Activated naive CD8-positive, alpha-beta T cell treated with anti-CD3 and anti-CD28 coated beads, Interleukin-2, amount 10 ng/mL, durations not matched to agents 7 days and 5 days (primary cell): ENCODE results near the gene MAPRE3. TPM values are rescaled to one million over a fixed set of nuclear protein-coding genes. Genes with fewer than 3 reads are reported as not detected.
"Not testable (repeated sequence)": the region's sequence is repeated elsewhere in the genome, so short reads cannot be mapped to it uniquely, and the experiment has no call there.

Source experiments
- ATAC-seq: fragments of 150-1000 bp; cut with Tn5 transposase; one replicate; pipeline ENCODE4 v1.10.0; 2021; ENCODE audit warnings: low read depth, moderate library complexity
- POLR2A ChIA-PET: fragments of 350-600 bp; sonication (Branson Sonifier 250); formaldehyde crosslinking; loops from one replicate; lab custom pipeline; 2021; ENCODE audit warnings: antibody characterized with exemption; lab: Charles Lee
- DNase-seq: peaks from one replicate; pipeline ENCODE4 v3.0.0; 2021
- H3K27ac Mint-ChIP-seq: one replicate; pipeline ENCODE4 v1.8.0; 2022; ENCODE audit warnings: mild to moderate bottlenecking, mixed read lengths
- H3K27me3 Mint-ChIP-seq: one replicate; pipeline ENCODE4 v1.8.0; 2022; ENCODE audit warnings: mild to moderate bottlenecking, moderate library complexity, mixed read lengths
- H3K36me3 Mint-ChIP-seq: one replicate; pipeline ENCODE4 v1.8.0; 2021; ENCODE audit warnings: mild to moderate bottlenecking, mixed read lengths
- H3K4me1 Mint-ChIP-seq: one replicate; pipeline ENCODE4 v1.8.0; 2021; ENCODE audit warnings: mixed read lengths
- H3K4me3 Mint-ChIP-seq: one replicate; pipeline ENCODE4 v1.8.0; 2022; ENCODE audit warnings: mild to moderate bottlenecking, moderate library complexity, mixed read lengths
- H3K9me3 Mint-ChIP-seq: one replicate; pipeline ENCODE4 v1.8.0; 2021; ENCODE audit warnings: mixed read lengths
- total RNA-seq, 2 experiments: library from RNA; stranded (reverse); gene quantifications; one replicate each; pipeline ENCODE4 v1.2.3, GENCODE V29; 2021

MAPRE3 gene
- 1 to 10 TPM; 1.9 to 2.0 TPM for total RNA-seq

- H3K4me3 Mint-ChIP-seq = peak within 1 kb of the TSS; percentile 81
- H3K27me3 Mint-ChIP-seq = peaks cover 50% of the 10 kb centered on the region
- peak; percentile 84 for ATAC-seq
- peaks cover 14% of the 10 kb centered on the region for H3K4me1 Mint-ChIP-seq
- peak; percentile 84 for DNase-seq
- H3K36me3 Mint-ChIP-seq = peaks cover 1% of the 10 kb centered on the region
- H3K27ac Mint-ChIP-seq = peak within 1 kb of the TSS; percentile 14
- POLR2A ChIA-PET = no interaction called here
- no peaks in the 10 kb centered on the region for H3K9me3 Mint-ChIP-seq
These were observed at the start of gene MAPRE3 for GRCh38 chr2:26970244-26970927. MAPRE3 (plus strand) TSS chr2:26970637; CDS start chr2:27022219, 51,582 bp downstream.

- no peak overlapping the region for H3K4me3 Mint-ChIP-seq
- ATAC-seq (no peak), DNase-seq (no peak)
- POLR2A ChIA-PET = no interaction called here
- H3K27ac Mint-ChIP-seq = no peak overlapping the region
- no peaks in the 10 kb centered on the region for H3K36me3 Mint-ChIP-seq
- no peaks in the 10 kb centered on the region for H3K9me3 Mint-ChIP-seq
- H3K27me3 Mint-ChIP-seq = peaks cover 10% of the 10 kb centered on the region
- H3K4me1 Mint-ChIP-seq = no peaks in the 10 kb centered on the region
These were observed 49.1 kb upstream of the MAPRE3 start for GRCh38 chr2:26921323-26921722.

GRCh38 chr2:26922405-26923188 lies 47.8 kb upstream of the MAPRE3 start:
- Mint-ChIP-seq H3K36me3 (no peaks in the 10 kb centered on the region), H3K27me3 (peaks cover 10% of the 10 kb centered on the region), H3K27ac (no peak overlapping the region), H3K4me3 (no peak overlapping the region), H3K4me1 (no peaks in the 10 kb centered on the region), H3K9me3 (no peaks in the 10 kb centered on the region)
- peak; percentile 68 for ATAC-seq
- POLR2A ChIA-PET = no interaction called here
- DNase-seq = no peak

DNA sequence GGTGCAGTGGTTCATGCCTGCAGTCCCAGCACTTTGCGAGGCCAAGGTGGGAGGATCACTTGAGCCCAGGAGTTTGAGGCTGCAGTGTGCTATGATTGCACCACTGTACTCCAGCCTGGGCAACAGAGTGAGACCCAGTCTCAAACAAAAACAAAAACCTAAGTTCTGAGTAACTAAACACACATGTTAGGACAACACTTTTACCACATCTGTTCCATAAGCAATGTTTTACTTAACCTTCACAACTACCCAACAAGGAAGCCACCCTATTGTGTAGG lies 47.3 kb upstream of the MAPRE3 start:
- H3K4me1 Mint-ChIP-seq, ATAC-seq, H3K9me3 Mint-ChIP-seq, H3K27ac Mint-ChIP-seq, H3K36me3 Mint-ChIP-seq, H3K27me3 Mint-ChIP-seq, POLR2A ChIA-PET, H3K4me3 Mint-ChIP-seq, DNase-seq: not testable (repeated sequence)

DNA sequence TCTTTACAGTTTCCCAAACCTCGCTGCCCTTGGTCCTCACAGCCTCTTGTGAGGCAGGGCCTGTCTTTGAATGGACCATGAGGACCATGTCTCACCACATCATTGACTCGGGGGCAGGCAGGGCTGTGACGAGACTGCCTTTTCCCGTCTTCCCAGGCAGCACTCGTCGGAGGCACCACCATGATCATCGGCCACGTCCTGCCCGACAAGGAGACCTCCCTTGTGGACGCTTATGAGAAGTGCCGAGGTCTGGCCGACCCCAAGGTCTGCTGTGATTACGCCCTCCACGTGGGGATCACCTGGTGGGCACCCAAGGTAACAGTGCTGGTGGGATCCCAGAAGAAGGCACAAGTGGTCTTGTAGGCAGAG lies 45.7 kb upstream of the MAPRE3 start:
- DNase-seq (no peak), ATAC-seq (no peak)
- no peak overlapping the region for H3K4me3 Mint-ChIP-seq
- H3K36me3 Mint-ChIP-seq = no peaks in the 10 kb centered on the region
- H3K27me3 Mint-ChIP-seq = peaks cover 10% of the 10 kb centered on the region
- H3K27ac Mint-ChIP-seq = no peak overlapping the region
- POLR2A ChIA-PET = no interaction called here
- no peaks in the 10 kb centered on the region for H3K9me3 Mint-ChIP-seq
- H3K4me1 Mint-ChIP-seq = no peaks in the 10 kb centered on the region

GRCh38 chr2:26925100-26925791 lies 45.2 kb upstream of the MAPRE3 start:
- Mint-ChIP-seq H3K36me3 (no peaks in the 10 kb centered on the region), H3K4me3 (no peak overlapping the region), H3K4me1 (no peaks in the 10 kb centered on the region), H3K9me3 (no peaks in the 10 kb centered on the region), H3K27me3 (peaks cover 10% of the 10 kb centered on the region), H3K27ac (no peak overlapping the region)
- DNase-seq (no peak), ATAC-seq (no peak)
- POLR2A ChIA-PET = no interaction called here

DNA sequence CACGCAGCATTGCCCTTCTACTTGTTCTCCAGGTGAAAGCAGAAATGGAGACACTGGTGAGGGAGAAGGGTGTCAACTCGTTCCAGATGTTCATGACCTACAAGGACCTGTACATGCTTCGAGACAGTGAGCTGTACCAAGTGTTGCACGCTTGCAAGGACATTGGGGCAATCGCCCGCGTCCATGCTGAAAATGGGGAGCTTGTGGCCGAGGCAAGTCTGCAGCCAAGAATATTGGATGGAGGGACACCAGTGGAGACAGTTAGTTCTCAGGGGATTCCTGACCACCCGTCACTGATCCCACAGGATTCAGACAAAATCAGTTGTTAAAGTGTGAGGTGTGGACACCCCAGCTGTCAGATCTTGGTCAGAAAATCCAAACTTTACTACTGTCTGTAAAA lies 43.2 kb upstream of the MAPRE3 start:
- Mint-ChIP-seq H3K4me1 (no peaks in the 10 kb centered on the region), H3K9me3 (no peaks in the 10 kb centered on the region), H3K4me3 (no peak overlapping the region), H3K27me3 (peaks cover 8% of the 10 kb centered on the region), H3K36me3 (no peaks in the 10 kb centered on the region), H3K27ac (no peak overlapping the region)
- ATAC-seq = no peak
- POLR2A ChIA-PET = no interaction called here
- DNase-seq = no peak

DNA sequence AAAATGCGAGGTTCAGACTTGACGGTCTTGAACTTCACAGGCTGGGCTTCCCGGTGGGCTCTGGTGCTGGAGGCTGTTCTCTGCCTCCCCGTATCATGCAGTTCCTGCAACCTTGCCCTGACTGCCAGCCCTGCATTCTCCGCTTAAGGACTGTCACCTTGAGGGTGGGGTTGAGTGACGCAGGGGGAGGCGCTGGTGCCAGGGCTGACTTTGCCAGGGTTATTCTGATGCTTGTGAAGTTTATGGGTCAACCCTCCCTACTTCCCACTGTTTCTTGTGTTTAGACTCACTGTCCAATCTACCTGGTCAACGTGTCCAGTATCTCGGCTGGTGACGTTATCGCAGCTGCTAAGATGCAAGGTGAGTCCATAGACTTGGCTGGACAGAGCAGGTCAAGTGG lies 37.5 kb upstream of the MAPRE3 start:
- no peaks in the 10 kb centered on the region for H3K36me3 Mint-ChIP-seq
- peaks cover 4% of the 10 kb centered on the region for H3K27me3 Mint-ChIP-seq
- no peaks in the 10 kb centered on the region for H3K4me1 Mint-ChIP-seq
- no peak overlapping the region for H3K27ac Mint-ChIP-seq
- DNase-seq (no peak), ATAC-seq (no peak)
- H3K4me3 Mint-ChIP-seq = no peak overlapping the region
- POLR2A ChIA-PET = no interaction called here
- H3K9me3 Mint-ChIP-seq = no peaks in the 10 kb centered on the region

- Mint-ChIP-seq H3K27ac (no peak overlapping the region), H3K9me3 (no peaks in the 10 kb centered on the region), H3K27me3 (peaks cover 4% of the 10 kb centered on the region), H3K4me3 (no peak overlapping the region), H3K36me3 (no peaks in the 10 kb centered on the region), H3K4me1 (no peaks in the 10 kb centered on the region)
- POLR2A ChIA-PET = no interaction called here
- DNase-seq (no peak), ATAC-seq (no peak)
These were observed 36.8 kb upstream of the MAPRE3 start for GRCh38 chr2:26933431-26934334.

- Mint-ChIP-seq H3K4me1 (no peaks in the 10 kb centered on the region), H3K36me3 (no peaks in the 10 kb centered on the region), H3K27me3 (peaks cover 4% of the 10 kb centered on the region), H3K9me3 (no peaks in the 10 kb centered on the region), H3K27ac (no peak overlapping the region), H3K4me3 (no peak overlapping the region)
- DNase-seq (no peak), ATAC-seq (no peak)
- POLR2A ChIA-PET = no interaction called here
These were observed 36.1 kb upstream of the MAPRE3 start for GRCh38 chr2:26934335-26934724.

- no peak for DNase-seq
- Mint-ChIP-seq H3K36me3 (no peaks in the 10 kb centered on the region), H3K4me3 (no peak overlapping the region), H3K27me3 (peaks cover 8% of the 10 kb centered on the region), H3K4me1 (no peaks in the 10 kb centered on the region), H3K9me3 (no peaks in the 10 kb centered on the region), H3K27ac (no peak overlapping the region)
- no peak for ATAC-seq
- POLR2A ChIA-PET = no interaction called here
These were observed 35.5 kb upstream of the MAPRE3 start for GRCh38 chr2:26934985-26935384.

DNA sequence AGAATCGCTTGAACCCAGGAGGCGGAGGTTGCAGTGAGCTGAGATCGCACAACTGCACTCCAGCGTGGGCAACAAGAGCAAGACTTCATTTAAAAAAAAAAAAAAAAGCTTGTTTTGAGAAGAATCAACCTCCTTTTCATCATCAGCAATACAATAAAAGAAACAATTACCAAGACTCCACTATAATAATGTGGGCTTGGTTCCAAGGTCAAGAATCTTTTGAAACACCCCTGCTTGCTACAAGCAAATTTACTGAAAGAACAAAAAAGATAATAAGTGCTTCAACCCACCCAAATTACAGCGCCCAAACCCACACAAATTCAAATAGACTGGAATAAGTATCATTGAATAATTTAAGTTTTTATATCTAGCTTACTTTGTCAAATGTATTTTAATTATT lies 33.6 kb upstream of the MAPRE3 start:
- POLR2A ChIA-PET = no interaction called here
- peaks cover 8% of the 10 kb centered on the region for H3K27me3 Mint-ChIP-seq
- no peak for ATAC-seq
- H3K36me3 Mint-ChIP-seq = no peaks in the 10 kb centered on the region
- H3K27ac Mint-ChIP-seq = no peak overlapping the region
- H3K4me3 Mint-ChIP-seq = no peak overlapping the region
- no peaks in the 10 kb centered on the region for H3K9me3 Mint-ChIP-seq
- no peaks in the 10 kb centered on the region for H3K4me1 Mint-ChIP-seq
- DNase-seq = no peak

GRCh38 chr2:26938399-26939118 lies 31.9 kb upstream of the MAPRE3 start:
- no peaks in the 10 kb centered on the region for H3K9me3 Mint-ChIP-seq
- H3K36me3 Mint-ChIP-seq = no peaks in the 10 kb centered on the region
- ATAC-seq = no peak
- POLR2A ChIA-PET = no interaction called here
- H3K4me3 Mint-ChIP-seq = no peak overlapping the region
- H3K4me1 Mint-ChIP-seq = peaks cover 2% of the 10 kb centered on the region
- no peak for DNase-seq
- H3K27me3 Mint-ChIP-seq = peaks cover 8% of the 10 kb centered on the region
- no peak overlapping the region for H3K27ac Mint-ChIP-seq
